GM12801 (cell line): ENCODE results near the gene MMP24.

ENCODE experiments used
- CTCF ChIP-seq: IDR thresholded peaks from one replicate; pipeline ENCODE4 v1.5.1; 2011; ENCODE audit warnings: control low read depth; ENCODE audit not compliant: insufficient read length; ENCODE audit errors: extremely low read depth

MMP24 gene

GRCh38 chr20:35270021-35270902 lies 43.8 kb downstream of the MMP24 start:
- no peak for TF ChIP-seq CTCF

- TF ChIP-seq CTCF: no peak
These were observed 44.8 kb downstream of the MMP24 start for GRCh38 chr20:35271073-35271882.

- TF ChIP-seq CTCF: no peak
These were observed 45.4 kb downstream of the MMP24 start for GRCh38 chr20:35271904-35272303.

- no peak for TF ChIP-seq CTCF
These were observed 47.1 kb downstream of the MMP24 start for GRCh38 chr20:35273449-35274171.

GRCh38 chr20:35274172-35275092 lies 47.9 kb downstream of the MMP24 start:
- no peak for TF ChIP-seq CTCF

- no peak for TF ChIP-seq CTCF
These were observed 49.3 kb downstream of the MMP24 start for GRCh38 chr20:35275741-35276251.
